ENCODE data around the gene PRPF40A. TPM values are rescaled to one million over a fixed set of nuclear protein-coding genes. Genes with fewer than 3 reads are reported as not detected.

PRPF40A gene
- total and polyA plus RNA-seq, 2 experiments from 2014 or later, result 254 to 261 TPM

DNA sequence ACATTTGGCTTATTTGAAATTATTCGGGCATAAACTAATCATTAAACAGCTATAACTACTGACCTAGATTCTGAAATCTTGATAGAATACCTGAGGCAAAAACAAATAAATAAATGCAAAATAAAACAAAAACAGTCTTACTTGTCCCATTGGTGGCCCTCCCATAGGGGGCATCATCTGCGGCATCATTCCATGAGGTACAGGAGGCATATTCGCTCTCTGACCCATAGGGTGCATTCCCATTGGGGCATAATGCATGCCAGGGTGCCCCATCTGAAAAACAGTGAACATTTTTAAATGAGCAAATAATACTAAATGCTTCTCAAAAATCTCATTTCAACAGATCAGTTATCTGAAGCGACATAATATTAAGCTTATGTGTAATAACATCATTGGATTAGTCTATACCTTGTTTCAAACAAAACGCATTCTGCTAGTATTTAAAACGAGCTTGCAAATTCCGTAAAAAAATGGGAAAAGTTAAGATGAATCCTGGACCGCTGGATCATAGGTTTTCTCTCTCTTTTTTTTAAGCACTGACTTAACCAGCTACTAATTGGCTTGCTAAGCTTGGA is 1.3 kb downstream of the PRPF40A start:
- DNase-seq (ENCODE audit: low spot score), result peak; percentile 80
- peaks cover 18% of the 10 kb centered on the region for H3K4me1 Mint-ChIP-seq
- no peaks in the 10 kb centered on the region for H3K9me2 ChIP-seq (ENCODE audit: insufficient read depth)

More for the DNA sequence above, 1.3 kb downstream of the PRPF40A start:
- TF ChIP-seq, protein P1, sequence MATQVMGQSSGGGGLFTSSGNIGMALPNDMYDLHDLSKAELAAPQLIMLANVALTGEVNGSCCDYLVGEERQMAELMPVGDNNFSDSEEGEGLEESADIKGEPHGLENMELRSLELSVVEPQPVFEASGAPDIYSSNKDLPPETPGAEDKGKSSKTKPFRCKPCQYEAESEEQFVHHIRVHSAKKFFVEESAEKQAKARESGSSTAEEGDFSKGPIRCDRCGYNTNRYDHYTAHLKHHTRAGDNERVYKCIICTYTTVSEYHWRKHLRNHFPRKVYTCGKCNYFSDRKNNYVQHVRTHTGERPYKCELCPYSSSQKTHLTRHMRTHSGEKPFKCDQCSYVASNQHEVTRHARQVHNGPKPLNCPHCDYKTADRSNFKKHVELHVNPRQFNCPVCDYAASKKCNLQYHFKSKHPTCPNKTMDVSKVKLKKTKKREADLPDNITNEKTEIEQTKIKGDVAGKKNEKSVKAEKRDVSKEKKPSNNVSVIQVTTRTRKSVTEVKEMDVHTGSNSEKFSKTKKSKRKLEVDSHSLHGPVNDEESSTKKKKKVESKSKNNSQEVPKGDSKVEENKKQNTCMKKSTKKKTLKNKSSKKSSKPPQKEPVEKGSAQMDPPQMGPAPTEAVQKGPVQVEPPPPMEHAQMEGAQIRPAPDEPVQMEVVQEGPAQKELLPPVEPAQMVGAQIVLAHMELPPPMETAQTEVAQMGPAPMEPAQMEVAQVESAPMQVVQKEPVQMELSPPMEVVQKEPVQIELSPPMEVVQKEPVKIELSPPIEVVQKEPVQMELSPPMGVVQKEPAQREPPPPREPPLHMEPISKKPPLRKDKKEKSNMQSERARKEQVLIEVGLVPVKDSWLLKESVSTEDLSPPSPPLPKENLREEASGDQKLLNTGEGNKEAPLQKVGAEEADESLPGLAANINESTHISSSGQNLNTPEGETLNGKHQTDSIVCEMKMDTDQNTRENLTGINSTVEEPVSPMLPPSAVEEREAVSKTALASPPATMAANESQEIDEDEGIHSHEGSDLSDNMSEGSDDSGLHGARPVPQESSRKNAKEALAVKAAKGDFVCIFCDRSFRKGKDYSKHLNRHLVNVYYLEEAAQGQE (IDR thresholded peaks at IDR 0.05; ENCODE audit: unreplicated experiment), result no peak
- TF ChIP-seq, protein P2, sequence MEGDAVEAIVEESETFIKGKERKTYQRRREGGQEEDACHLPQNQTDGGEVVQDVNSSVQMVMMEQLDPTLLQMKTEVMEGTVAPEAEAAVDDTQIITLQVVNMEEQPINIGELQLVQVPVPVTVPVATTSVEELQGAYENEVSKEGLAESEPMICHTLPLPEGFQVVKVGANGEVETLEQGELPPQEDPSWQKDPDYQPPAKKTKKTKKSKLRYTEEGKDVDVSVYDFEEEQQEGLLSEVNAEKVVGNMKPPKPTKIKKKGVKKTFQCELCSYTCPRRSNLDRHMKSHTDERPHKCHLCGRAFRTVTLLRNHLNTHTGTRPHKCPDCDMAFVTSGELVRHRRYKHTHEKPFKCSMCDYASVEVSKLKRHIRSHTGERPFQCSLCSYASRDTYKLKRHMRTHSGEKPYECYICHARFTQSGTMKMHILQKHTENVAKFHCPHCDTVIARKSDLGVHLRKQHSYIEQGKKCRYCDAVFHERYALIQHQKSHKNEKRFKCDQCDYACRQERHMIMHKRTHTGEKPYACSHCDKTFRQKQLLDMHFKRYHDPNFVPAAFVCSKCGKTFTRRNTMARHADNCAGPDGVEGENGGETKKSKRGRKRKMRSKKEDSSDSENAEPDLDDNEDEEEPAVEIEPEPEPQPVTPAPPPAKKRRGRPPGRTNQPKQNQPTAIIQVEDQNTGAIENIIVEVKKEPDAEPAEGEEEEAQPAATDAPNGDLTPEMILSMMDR (conservative IDR thresholded peaks at IDR 0.05; ENCODE audit: low read depth in 2 of 2), result peak; percentile 71 to 94
- TF ChIP-seq, protein P3, sequence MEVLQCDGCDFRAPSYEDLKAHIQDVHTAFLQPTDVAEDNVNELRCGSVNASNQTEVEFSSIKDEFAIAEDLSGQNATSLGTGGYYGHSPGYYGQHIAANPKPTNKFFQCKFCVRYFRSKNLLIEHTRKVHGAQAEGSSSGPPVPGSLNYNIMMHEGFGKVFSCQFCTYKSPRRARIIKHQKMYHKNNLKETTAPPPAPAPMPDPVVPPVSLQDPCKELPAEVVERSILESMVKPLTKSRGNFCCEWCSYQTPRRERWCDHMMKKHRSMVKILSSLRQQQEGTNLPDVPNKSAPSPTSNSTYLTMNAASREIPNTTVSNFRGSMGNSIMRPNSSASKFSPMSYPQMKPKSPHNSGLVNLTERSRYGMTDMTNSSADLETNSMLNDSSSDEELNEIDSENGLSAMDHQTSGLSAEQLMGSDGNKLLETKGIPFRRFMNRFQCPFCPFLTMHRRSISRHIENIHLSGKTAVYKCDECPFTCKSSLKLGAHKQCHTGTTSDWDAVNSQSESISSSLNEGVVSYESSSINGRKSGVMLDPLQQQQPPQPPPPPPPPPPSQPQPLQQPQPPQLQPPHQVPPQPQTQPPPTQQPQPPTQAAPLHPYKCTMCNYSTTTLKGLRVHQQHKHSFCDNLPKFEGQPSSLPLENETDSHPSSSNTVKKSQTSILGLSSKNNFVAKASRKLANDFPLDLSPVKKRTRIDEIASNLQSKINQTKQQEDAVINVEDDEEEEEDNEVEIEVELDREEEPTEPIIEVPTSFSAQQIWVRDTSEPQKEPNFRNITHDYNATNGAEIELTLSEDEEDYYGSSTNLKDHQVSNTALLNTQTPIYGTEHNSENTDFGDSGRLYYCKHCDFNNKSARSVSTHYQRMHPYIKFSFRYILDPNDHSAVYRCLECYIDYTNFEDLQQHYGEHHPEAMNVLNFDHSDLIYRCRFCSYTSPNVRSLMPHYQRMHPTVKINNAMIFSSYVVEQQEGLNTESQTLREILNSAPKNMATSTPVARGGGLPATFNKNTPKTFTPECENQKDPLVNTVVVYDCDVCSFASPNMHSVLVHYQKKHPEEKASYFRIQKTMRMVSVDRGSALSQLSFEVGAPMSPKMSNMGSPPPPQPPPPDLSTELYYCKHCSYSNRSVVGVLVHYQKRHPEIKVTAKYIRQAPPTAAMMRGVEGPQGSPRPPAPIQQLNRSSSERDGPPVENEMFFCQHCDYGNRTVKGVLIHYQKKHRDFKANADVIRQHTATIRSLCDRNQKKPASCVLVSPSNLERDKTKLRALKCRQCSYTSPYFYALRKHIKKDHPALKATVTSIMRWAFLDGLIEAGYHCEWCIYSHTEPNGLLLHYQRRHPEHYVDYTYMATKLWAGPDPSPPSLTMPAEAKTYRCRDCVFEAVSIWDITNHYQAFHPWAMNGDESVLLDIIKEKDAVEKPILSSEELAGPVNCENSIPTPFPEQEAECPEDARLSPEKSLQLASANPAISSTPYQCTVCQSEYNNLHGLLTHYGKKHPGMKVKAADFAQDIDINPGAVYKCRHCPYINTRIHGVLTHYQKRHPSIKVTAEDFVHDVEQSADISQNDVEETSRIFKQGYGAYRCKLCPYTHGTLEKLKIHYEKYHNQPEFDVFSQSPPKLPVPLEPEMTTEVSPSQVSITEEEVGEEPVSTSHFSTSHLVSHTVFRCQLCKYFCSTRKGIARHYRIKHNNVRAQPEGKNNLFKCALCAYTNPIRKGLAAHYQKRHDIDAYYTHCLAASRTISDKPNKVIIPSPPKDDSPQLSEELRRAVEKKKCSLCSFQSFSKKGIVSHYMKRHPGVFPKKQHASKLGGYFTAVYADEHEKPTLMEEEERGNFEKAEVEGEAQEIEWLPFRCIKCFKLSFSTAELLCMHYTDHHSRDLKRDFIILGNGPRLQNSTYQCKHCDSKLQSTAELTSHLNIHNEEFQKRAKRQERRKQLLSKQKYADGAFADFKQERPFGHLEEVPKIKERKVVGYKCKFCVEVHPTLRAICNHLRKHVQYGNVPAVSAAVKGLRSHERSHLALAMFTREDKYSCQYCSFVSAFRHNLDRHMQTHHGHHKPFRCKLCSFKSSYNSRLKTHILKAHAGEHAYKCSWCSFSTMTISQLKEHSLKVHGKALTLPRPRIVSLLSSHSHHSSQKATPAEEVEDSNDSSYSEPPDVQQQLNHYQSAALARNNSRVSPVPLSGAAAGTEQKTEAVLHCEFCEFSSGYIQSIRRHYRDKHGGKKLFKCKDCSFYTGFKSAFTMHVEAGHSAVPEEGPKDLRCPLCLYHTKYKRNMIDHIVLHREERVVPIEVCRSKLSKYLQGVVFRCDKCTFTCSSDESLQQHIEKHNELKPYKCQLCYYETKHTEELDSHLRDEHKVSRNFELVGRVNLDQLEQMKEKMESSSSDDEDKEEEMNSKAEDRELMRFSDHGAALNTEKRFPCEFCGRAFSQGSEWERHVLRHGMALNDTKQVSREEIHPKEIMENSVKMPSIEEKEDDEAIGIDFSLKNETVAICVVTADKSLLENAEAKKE (CRISPR knock-in tag; IDR thresholded peaks at IDR 0.05), result no peak
- TF ChIP-seq EZH2phosphoT487 (IDR thresholded peaks at IDR 0.05; ENCODE audit: unreplicated experiment), result no peak
- TF ChIP-seq JUNB (IDR thresholded peaks at IDR 0.05; ENCODE audit: unreplicated experiment), result no peak
- no peak for TF ChIP-seq NANOG (IDR thresholded peaks at IDR 0.05; ENCODE audit: borderline replicate concordance)
- TF ChIP-seq CREB1 (CRISPR knock-in tag; IDR thresholded peaks at IDR 0.05; ENCODE audit: low read depth), result no peak
- TF ChIP-seq, protein P4, sequence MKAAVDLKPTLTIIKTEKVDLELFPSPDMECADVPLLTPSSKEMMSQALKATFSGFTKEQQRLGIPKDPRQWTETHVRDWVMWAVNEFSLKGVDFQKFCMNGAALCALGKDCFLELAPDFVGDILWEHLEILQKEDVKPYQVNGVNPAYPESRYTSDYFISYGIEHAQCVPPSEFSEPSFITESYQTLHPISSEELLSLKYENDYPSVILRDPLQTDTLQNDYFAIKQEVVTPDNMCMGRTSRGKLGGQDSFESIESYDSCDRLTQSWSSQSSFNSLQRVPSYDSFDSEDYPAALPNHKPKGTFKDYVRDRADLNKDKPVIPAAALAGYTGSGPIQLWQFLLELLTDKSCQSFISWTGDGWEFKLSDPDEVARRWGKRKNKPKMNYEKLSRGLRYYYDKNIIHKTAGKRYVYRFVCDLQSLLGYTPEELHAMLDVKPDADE (IDR thresholded peaks at IDR 0.05), result no peak
- Histone ChIP-seq H2AFZ (no peak overlapping the region), H4K20me1 (replicated peaks; ENCODE audit: insufficient read depth) (peaks cover 36% of the 10 kb centered on the region), H3K4me3 (peak overlapping the region; percentile 94), H3K4me1 (ENCODE audit: insufficient read depth) (peaks cover 11% of the 10 kb centered on the region), H3K27me3 (ENCODE audit: insufficient read depth) (no peaks in the 10 kb centered on the region), H3K79me2 (replicated peaks; ENCODE audit: insufficient read depth) (peaks cover 82% of the 10 kb centered on the region), H3K4me2 (peak overlapping the region; percentile 80), H3F3A (replicated peaks; ENCODE audit: low read depth) (no peaks in the 10 kb centered on the region), H3K36me3 (ENCODE audit: insufficient read depth) (peaks cover 32% of the 10 kb centered on the region), H3K27ac (ENCODE audit: low read depth) (no peak overlapping the region)
- Mint-ChIP-seq H3K9me3 (no peaks in the 10 kb centered on the region; the same call in 1 of the 3 replicates), H3K27ac (peak overlapping the region; percentile 99), H3K36me3 (ENCODE audit: low read depth) (peaks cover 62% of the 10 kb centered on the region), H3K27me3 (ENCODE audit: insufficient read depth, low read depth, poor library complexity) (peaks cover 12% of the 10 kb centered on the region), H3K4me3 (peak overlapping the region; percentile 96)
- no peak for ATAC-seq
